ENCODE measurements around the gene ITPR1.

ITPR1 gene

GRCh38 chr3:4665197-4665596 is 172.0 kb downstream of the ITPR1 start:
- H3K27me3 ChIP-seq (ENCODE audit: insufficient read depth, poor library complexity, severe bottlenecking), result no peaks in the 10 kb centered on the region
- H3K27ac ChIP-seq (replicated peaks), result no peak overlapping the region
- no peak for DNase-seq (ENCODE audit: low read depth in 1 of 2, low spot score in 1 of 2)
- no peak overlapping the region for H3K4me3 ChIP-seq (replicated peaks; ENCODE audit: insufficient read depth, low read length)
- TF ChIP-seq POLR2AphosphoS5 (IDR thresholded peaks at IDR 0.05; ENCODE audit: low read depth) (no peak), SPI1 (IDR thresholded peaks at IDR 0.05; ENCODE audit: borderline replicate concordance, low read depth) (no peak), REST (IDR thresholded peaks at IDR 0.05; ENCODE audit: insufficient replicate concordance, low read depth) (no peak), GABPA (IDR thresholded peaks at IDR 0.05; ENCODE audit: low read depth) (no peak), CTCF (IDR thresholded peaks at IDR 0.05; ENCODE audit: insufficient read depth, low read length) (no peak)

- no peak overlapping the region for H3K4me3 ChIP-seq (replicated peaks; ENCODE audit: insufficient read depth, low read length)
- H3K27ac ChIP-seq (replicated peaks), result no peak overlapping the region
- DNase-seq (ENCODE audit: low read depth in 1 of 2, low spot score in 1 of 2), result no peak
- no peaks in the 10 kb centered on the region for H3K27me3 ChIP-seq (ENCODE audit: insufficient read depth, poor library complexity, severe bottlenecking)
- no peak for TF ChIP-seq POLR2AphosphoS5 (IDR thresholded peaks at IDR 0.05; ENCODE audit: low read depth)
- no peak for TF ChIP-seq REST (IDR thresholded peaks at IDR 0.05; ENCODE audit: insufficient replicate concordance, low read depth)
- TF ChIP-seq GABPA (IDR thresholded peaks at IDR 0.05; ENCODE audit: low read depth), result no peak
- no peak for TF ChIP-seq CTCF (IDR thresholded peaks at IDR 0.05; ENCODE audit: insufficient read depth, low read length)
- TF ChIP-seq SPI1 (IDR thresholded peaks at IDR 0.05; ENCODE audit: borderline replicate concordance, low read depth), result no peak
These were observed 172.9 kb downstream of the ITPR1 start for GRCh38 chr3:4666071-4666470.

GRCh38 chr3:4670352-4670751 is 177.2 kb downstream of the ITPR1 start:
- DNase-seq (ENCODE audit: low read depth in 1 of 2, low spot score in 1 of 2), result peak in 1 of 2 experiments; percentile 9
- TF ChIP-seq POLR2AphosphoS5 (IDR thresholded peaks at IDR 0.05; ENCODE audit: low read depth) (no peak), CTCF (IDR thresholded peaks at IDR 0.05; ENCODE audit: insufficient read depth, low read length) (no peak), GABPA (IDR thresholded peaks at IDR 0.05; ENCODE audit: low read depth) (no peak), REST (IDR thresholded peaks at IDR 0.05; ENCODE audit: insufficient replicate concordance, low read depth) (no peak), SPI1 (IDR thresholded peaks at IDR 0.05; ENCODE audit: borderline replicate concordance, low read depth) (no peak)
- Histone ChIP-seq H3K27me3 (ENCODE audit: insufficient read depth, poor library complexity, severe bottlenecking) (no peaks in the 10 kb centered on the region), H3K4me3 (replicated peaks; ENCODE audit: insufficient read depth, low read length) (no peak overlapping the region), H3K27ac (replicated peaks) (no peak overlapping the region)

All from HL-60 (cell line).